Activated T-cell treated with anti-CD3 and anti-CD28 coated beads for 24 hours (primary cell): ENCODE results near the gene RYR3.
"Not testable (repeated sequence)": the region's sequence is repeated elsewhere in the genome, so short reads cannot be mapped to it uniquely, and the experiment has no call there.

Experiments
- DNase-seq: peaks from one replicate; pipeline ENCODE4 v3.0.0-alpha.2; 2020; ENCODE audit warnings: low read depth

The RYR3 gene

DNA sequence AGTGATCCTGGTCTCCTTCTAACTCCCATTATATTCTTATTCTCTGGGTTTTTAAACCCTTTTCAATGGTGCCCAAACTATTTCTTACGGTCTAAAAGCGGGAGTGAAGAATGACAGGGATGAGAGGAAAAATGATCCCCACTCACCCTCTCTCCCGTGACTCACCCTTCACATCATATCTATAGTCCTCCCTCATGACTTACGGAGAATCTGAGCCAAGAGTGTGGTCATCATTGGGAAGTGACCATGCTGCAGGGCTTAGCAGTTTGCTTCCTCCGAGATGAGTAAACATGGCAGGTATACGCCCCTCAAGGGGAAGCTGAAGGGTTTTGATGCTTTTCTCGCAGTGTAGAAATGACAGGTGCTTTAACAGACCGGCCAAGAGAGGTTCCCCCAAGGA lies 274.0 kb downstream of the RYR3 start:
- DNase-seq, result no peak

DNA sequence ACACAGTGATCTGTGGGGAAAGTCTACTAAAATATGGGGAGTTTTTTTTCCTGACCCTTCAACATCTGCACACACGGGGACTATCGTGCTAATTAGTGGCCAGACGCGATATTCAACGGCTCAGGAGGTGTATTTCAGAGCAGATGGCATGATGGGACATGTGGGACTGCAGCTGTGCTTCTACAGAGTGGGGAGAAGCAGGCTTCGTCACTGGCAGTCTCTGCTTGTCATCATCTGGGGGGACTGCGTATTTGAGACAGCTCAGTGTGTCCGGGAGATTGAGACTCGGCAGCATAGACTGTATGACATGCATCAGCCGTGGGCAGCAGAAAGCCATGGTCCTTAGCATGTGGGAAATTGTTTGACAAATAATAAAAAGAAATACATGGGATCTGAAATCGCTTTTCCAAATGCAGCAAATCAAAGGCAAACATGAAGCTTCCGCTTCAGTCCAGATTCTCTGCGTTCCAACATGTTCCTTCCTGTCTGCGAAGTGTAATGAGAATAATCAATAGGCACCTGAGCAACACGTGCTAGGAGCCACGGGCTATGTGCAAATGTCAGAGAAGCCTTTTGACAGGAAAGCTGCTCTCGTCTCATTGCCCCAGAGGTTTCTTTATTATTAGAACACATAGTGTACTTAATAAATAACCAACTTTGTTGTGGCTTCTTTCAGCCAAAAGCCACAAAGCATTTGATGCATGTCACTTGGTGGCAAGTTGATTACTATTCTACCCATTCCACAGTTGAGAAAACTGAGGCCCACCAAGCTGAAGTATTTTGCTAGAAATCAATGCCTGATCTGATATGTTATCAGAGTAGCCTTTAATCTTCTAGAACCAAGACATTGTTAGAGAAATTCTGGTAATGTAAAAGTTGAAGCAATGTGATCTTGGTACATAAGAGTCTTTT lies 276.3 kb downstream of the RYR3 start:
- DNase-seq, result no peak

DNA sequence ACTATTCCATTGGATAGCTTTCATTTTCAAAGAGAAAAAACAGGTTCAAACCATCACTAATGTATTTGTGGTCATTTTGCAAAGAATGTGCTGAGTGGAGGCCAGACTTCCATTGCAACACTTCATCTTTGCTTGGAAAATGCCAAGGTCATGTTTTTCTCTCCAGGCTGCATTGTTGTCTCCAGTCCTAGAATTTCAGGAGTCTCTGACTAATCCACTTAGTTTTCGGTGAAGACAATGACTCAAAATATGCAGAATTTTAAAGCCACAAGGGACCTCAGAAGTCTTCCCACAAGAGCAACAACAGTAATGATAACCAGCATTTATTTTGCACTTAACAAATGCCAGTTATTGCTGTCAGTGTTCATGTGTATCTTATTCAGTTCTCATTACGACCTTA lies 277.0 kb downstream of the RYR3 start:
- DNase-seq, result no peak

DNA sequence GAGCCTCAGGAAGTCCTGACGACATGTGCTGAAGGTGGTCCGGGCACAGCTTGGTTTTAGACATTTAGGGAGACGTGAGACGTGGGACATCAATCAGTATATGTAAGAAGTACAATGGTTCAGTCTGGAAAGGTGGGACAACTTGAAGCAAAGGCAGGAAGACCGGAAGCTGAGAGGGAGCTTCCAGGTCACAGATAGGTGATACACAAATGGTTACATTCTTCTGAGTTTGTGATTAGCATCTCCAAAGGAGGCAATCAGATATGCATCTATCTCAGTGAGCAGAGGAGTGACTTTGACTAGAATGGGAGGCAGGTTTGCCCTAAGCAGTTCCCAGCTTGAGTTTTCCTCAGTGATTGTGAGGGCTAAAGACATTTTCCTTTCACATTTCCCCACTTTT lies 282.1 kb downstream of the RYR3 start:
- DNase-seq, result no peak

DNA sequence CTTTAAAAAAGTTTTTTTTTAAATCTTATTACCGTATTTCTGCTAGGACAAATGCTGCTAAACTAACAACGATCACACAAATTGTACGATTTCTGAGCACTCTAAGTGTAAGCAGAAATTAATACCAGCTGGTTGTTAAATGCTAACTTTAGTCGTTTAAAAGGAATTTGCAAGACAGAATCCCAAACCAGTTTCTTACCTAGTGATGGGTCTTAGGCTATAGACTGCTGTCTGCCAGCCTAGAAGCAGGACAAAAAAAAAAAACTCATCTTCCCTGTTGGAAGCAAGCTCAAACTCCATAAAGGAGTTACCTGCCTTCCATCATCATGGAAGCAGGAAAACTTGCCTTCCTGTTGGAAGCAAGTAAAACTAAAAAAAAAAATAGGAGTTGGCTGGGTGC lies 287.6 kb downstream of the RYR3 start:
- DNase-seq, result not testable (repeated sequence)

DNA sequence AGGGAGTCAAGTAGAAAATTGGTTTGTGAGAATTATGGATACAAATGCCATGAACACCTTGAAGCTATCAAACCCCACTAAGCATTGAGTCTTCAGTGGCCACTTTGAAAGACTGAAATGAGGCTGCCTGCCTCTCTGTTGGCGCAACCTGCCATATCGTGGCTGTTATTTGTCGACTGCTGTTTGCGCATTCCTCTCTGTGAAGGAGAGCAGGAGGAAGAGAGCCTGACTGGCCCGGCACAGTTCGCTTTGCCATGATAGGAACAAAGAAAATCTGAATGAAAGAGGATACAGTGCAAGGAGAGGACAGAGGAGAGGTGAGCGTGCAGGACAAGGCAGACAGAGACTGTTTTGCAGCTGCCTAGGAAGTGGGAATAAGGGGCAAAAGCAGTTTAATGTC lies 289.4 kb downstream of the RYR3 start:
- DNase-seq, result no peak

DNA sequence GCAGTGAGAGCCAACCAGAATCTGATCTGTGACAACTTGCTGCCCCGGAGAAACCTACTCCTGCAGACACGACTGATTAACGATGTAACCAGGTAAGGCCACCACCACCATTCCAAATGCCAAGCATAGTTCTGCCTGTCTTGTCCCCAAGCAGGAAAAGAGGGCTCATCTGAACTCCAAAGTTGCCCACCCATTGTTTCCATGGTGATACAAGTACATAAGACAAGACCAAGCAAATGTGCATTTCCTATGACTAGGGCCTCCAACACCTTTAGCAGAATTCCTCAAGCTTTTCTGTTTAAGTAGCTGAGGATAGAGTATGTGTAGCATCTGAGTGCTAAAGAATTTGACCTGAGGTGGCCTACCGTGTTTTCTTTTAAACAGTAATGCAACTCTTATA lies 290.7 kb downstream of the RYR3 start:
- DNase-seq, result no peak

DNA sequence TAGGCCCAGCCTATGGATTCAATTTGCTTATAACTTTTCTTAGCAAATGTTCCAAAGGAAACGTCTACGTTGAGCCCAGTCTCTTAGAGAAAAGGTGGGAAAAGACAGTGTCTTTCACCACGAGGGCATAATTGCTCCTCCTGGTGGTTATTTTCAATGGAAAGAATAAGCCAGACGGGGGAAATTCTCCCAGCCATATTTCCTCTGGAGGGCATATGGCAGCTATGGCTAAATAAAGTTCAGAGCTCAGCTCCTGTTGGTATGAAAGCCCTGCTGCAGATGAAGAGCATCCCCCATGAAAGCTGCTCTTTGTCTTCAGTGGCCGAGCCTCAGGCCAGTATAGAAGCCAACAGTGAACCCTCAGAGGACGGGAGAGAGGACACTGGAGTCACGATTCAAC lies 297.9 kb downstream of the RYR3 start:
- DNase-seq, result no peak

DNA sequence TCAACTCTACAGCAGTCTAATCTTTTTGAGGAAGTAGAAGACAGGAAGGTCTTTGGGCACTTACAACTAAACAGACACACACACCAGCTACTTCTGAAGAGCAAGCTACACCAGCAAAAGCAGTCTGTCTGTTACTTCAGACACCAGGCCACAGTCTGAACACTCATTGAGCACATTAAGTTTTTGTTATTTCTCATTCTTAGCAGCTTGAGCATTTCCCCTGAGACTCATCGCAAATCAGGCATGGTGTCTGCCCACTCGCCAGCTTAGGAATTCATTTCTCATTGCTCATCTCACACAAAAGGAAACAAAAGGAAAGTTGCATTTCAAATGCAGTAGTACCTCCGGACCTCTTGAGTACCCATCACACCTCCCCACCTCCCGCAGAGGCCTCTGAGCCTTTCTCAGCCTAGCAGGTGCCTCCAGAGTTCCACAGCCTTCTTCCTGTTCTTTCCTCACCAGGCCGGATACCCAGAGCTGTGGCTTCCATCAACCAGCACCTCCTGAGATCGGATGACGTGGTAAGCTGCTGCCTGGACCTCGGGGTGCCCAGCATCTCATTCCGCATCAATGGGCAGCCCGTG lies 302.0 kb downstream of the RYR3 start:
- DNase-seq, result no peak

DNA sequence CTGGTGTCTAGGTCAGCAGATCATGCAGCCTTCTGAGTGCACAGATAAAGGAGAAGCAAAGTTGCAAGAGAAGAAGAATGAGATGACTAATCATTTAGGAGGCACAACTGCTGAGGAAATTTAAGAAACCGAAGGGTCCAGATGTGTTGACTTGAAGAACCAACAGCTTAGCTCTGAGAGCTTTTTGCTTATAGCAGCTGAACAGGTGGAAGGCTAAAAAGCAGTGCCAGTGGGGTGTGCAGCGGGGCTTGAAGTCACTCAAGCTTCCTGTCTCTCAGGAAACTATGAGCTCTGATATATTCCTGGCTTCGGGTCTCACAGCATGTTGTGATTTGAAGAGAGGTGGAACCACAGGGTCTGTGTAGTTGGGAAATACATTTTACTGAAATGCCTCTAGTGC lies 305.7 kb downstream of the RYR3 start:
- no peak for DNase-seq

DNA sequence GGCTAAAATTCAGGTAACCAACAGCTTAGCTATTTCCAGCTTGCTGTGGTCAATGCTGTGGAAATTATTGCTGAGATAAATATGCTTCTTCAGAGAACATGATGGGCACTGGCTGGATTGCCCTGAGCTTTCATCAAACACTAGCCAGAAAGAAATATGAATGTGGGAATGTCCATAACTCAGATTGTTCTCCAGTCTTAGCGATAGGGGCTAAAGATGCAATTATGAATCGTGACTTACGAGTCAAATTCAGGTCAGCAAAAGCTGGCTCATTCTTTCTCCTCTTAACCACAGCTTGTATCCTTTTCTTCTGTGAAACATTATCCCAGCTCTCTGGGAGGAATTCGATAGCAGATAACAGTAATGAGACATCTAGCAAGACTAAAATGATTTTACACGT lies 307.6 kb downstream of the RYR3 start:
- DNase-seq, result no peak

DNA sequence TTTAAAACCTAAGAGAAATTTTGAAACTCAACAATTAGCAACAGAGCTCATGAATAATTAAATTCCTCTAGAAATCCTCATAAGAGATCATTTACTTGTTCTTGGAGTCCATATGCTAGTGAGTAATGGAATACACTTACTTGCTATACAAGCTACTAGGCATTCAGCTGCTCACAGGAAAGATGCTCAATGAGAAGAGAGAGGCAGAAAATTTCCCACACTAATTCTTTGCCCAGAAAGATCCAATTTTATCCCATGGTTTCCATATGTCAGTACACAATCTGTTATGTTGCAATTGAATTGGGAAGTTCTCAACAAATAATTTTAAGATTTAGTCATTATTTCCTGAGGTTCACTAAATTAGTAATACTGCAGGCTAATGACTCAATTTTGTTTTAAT lies 310.4 kb downstream of the RYR3 start:
- no peak for DNase-seq

DNA sequence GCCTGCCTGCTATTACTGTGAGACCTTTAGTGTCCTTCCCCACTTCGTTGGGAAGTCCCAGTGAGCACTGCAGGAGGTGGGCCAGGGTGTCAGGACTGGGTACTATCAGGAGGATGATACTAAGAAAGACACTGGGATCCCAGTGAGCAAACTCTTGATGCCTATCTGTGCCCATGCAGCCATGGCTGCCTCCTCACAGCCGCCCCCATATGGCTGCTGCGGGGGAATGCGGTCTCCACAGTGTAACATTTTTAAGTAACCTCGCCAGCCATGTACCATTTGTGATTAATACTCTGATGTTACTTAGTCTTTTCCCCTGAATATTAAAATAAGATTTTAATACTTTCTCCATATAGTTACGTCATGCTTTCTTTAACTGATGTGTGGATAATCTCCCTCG lies 312.2 kb downstream of the RYR3 start:
- DNase-seq, result no peak

DNA sequence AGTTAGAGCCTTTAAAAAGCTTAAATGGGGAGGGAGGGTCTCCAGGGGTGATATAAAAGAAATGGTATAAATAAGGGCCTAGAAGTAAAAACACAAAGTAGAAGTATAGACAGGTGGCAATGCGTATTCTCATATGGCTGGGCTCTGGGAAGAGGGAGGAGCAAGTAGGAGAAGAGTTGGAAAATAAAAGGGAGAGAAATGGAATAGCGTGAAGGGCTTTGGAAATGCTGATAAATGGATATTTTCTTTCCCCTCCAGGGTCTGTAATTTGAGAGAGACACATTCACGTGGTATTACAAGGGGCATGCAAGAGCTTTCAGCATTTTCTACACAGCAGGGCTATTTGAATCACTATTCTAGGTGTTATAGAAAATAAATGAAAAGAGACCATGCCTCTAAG lies 313.7 kb downstream of the RYR3 start:
- no peak for DNase-seq

DNA sequence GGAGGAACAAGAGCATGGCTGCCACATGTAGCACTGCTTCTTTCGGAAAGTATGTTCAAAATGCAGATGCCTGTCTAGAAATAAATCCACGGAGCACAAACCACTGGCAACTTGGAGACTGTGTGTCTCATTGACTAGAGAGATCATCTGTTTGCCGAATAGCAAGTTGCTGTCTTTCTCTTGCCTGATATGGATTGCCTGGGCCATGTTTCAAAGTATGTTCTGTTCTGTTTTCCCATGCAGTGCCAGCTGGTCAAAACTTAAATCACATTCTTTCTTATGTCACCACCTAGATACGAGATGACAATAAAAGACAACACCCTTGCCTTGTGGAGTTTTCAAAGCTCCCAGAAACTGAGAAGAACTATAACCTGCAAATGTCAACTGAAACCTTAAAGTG lies 318.9 kb downstream of the RYR3 start:
- DNase-seq, result no peak

DNA sequence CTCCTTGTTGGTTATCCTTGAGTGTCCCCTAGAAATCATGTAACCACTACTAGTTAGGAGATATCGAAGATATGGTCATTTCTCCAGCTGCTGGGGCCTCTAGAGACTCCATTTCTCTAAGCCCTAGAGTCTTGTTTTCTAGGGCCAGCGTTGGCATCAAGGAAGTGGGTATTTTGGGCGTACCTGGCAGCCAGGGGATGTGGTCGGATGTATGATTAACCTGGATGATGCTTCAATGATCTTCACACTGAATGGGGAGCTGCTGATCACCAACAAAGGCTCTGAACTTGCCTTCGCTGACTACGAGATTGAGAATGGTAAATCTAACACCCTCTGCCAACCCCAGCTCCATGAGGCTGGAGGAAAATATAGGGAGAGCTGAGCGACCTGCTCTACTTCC lies 325.5 kb downstream of the RYR3 start:
- DNase-seq, result no peak

DNA sequence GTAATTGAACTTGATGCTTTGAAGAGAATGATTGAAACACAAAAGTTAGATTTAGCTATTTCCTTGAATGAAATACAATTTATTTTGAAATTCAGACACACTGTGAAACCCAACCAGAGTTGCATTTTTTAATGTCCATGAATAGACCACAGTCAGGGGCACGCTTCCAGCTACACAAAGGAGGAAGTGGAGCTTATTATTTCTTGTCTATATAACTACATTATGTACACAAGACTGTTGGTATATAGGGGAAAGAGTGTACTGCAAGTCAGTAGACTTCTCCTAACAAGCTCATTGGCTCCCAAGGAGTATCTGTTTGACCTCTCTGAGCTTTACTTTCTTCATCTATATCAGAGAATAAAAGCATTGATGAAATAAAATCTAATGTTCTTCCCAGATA lies 326.2 kb downstream of the RYR3 start:
- no peak for DNase-seq

DNA sequence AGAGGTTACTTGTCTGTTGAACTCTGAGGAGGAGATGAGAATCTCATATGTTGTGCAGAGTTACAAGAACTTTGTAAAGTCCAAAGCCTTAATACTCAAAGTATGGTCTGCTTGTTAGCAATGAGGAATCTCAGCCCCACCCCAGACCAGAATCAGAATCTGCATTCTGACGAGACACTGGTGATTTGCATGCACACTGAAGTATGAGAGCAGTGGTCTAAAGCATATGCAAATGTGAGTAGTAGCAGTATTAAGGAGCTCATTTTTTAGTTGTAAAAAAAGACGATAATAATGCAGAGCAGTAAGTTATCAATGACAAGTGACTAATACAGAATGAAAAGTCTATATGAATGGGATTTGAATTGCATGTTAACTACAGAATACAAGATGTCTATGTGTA lies 327.7 kb downstream of the RYR3 start:
- DNase-seq, result no peak

DNA sequence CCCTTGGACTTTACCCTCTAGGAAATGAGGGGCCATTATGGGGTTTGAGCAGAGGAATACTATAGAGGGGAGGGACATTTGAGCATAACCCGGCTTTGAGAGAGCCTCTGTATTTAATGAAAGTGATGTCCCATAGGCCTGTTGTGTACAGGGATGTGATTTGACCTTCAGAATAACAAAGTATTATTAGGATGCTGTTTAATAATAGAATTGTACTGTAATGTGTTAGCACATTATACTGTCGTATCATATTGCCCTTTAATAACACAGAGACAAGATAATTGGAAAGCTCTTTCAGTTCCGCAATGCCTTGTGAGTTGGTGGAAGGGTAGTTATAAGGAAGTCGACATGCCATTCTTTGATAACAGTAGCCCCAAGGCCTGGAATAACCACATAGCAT lies 328.3 kb downstream of the RYR3 start:
- no peak for DNase-seq

DNA sequence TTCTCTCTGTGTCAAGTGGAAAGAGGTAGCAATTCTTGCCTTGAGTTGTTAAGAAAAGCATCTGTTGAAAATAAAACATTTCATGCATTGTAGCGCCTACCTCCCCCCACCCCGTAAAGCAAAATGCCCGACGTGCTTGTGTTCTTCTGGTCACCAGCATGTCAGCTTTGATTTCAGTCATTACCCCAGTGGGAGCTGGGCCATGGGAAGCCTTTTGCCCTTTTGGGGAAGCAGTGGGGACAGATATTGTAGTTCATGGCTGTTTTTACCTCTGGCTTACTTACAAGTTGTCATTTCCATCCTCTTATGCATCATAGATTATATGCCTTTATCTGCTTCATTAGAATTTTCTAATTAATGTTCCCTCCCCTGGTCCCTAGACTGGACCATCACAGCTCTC lies 328.7 kb downstream of the RYR3 start:
- no peak for DNase-seq

DNA sequence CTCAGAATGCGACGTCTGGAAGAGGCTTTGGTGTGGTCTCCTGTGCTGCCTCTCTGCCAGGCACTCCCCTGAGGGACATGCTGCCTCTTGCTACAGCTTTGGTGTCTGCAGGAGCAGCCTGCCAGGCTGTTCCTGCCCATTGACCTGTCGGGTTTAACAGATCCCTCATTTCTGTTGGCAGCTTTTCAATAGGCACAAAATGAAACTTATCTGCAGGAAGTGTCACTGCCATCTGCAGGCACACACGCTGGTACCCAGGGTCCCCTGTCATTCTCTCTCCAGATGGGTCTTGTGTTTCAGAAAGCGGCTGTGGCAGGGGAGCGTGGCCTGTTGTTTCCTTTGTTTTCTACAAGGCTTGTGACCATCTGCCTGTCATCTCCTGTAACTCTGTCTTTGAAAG lies 329.2 kb downstream of the RYR3 start:
- DNase-seq, result no peak

DNA sequence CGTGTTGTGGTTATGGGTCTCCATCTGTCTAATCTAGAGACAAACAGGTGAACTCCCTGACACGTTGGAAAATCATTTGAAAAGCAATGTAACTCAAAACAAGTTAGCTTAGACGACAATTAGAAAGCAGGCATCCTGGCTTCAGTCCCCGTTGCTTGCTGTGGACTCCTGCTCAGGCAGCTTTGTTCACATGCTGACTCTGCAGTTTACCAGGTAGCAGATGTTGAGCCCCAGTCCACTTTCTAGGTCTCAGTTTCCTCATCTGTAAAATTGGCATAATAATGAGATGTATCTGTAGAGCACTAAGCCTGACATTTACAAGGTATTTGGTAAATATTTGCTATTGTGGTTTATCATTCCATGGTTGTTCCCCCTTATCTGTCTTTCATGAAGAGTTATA lies 330.3 kb downstream of the RYR3 start:
- no peak for DNase-seq

DNA sequence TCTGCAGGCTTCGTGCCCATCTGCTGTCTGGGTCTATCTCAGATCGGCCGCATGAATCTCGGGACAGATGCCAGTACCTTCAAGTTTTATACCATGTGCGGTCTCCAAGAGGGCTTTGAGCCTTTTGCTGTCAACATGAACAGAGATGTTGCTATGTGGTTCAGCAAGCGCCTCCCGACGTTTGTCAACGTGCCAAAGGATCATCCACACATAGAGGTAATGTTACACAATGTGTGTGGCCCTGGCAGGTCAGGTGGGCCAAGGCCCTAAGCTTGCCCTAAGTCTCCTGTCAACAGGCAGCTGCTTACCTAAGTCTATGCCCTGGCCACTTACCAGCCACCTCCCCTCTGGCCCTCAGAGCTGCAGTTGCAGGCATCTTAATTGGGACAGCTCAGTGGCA lies 333.5 kb downstream of the RYR3 start:
- no peak for DNase-seq

DNA sequence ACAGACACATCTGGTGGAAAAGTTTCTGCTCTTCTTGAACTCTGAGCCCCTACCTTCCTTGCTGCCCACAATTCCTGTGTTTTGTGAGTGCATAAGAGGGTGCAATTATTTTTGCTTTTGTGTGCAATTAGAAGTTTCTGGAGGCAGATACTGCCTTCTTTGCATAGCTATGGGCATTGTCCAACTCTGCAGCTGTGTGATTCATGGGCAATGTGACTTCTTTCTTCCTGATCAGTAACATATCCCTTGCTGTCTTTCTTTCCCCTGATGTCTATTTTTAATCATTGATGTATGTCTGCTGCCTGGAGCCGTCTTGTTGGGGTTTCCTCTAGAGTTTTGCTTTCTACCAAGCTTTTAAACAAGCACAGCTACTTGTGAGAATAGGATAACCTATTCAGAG lies 336.0 kb downstream of the RYR3 start:
- DNase-seq, result no peak
